Activated CD4-positive, CD25-positive, alpha-beta regulatory T cell treated with anti-CD3 and anti-CD28 coated beads, Interleukin-2, amount 50 U/mL, for 24 hours (primary cell): ENCODE measurements around the gene GLRX.
A peak's percentile ranks its signal among the peaks of the same experiment; 100 is the strongest.

ENCODE experiments used
- ATAC-seq, 2 donors: fragments of 150-1000 bp; cut with Tn5 transposase; one replicate each; pipeline ENCODE4 v1.10.0; 2021; ENCODE audit warnings: mild to moderate bottlenecking in 1 of 2, moderate library complexity in 1 of 2

GLRX gene, protein sequence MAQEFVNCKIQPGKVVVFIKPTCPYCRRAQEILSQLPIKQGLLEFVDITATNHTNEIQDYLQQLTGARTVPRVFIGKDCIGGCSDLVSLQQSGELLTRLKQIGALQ

DNA sequence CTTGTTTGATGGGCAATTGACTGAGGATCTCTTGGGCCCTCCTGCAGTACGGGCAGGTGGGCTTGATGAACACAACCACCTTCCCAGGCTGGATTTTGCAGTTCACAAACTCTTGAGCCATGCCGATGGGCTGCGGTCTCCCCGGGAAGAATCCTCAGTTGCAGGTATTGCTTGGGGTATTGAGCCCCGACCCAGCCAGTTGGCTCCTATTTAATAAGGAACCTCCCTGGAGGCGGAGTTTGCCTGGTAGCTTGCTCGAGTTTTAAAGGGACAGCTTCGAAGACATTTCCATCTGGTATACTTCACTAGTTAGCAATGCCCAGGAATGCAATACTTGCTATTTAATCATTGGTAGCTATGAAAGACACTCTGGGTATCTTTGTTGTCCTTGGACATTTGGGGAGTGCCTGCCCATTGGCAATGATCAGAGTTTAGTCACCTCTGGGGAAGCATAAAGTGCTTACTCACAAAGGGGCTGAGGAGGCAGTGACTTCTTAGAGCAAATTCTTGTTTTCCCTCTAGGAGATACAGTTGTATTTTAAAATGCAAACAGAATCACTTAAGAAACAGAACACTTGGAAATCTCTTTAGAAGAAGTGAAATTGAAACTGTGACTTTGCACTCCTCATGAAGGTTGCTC is at the start of gene GLRX:
Gene GLRX, minus strand, starts transcription at position 185 of the 640 bp plus-strand sequence. Its CDS starts 64 bp downstream, at position 121.
- ATAC-seq, result peak; percentile 28 to 29

DNA sequence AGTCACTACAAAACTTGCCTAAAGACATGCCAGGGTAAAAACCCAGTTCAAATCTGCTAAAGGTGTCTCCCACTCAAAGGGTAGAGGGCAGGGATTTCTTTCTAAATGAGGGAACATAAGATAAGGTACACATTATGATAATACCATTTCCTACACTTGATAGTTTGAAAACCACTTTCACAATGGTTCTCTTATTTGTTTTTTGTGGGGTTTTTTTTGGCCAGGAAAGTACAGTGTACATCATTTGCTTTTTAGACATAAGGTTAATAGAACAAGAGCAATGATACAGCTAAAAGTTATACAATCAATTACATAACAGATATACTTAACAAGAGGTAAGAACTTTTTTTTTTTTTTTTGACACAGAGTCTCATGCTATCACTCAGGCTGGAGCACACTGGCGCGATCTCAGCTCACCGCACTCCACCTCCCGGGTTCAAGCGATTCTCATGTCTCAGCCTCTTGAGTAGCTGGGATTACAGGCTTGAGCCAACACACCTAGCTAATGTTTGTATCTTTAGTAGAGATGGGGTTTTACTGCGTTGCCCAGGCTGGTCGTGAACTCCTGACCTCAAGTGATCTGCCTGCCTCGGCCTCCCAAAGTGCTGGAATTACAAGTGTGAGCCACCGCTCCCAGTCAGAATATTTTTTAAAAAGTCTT is 48.8 kb upstream of the GLRX start:
- ATAC-seq, result no peak

DNA sequence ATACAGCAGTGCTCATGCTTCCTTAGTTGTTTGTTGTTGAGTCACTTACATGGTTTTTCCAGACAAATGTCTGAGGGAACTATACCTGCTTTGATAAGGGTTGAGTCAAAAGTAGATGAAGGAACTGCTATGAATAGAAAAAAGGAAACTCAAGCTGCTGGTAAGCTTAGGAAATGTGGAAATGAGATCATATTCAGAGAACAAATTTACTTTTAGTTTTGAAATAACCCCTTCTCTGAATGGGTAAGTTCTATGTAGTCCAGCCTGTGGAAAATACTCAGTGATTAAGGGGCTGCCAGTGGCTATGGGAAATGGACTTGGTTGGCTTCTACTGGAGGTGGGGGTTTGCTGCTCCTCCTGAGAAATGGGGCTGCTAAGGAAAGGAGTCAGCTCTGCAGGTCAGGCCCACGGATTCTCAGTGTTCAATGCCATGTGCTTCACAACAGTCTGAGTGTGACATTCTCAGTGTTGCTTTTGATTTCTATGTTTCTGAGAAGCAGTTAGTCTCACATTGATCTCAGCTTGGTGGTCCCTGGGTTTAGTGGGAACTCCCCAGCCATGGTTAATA is 47.7 kb upstream of the GLRX start:
- peak; percentile 71 to 72 for ATAC-seq

DNA sequence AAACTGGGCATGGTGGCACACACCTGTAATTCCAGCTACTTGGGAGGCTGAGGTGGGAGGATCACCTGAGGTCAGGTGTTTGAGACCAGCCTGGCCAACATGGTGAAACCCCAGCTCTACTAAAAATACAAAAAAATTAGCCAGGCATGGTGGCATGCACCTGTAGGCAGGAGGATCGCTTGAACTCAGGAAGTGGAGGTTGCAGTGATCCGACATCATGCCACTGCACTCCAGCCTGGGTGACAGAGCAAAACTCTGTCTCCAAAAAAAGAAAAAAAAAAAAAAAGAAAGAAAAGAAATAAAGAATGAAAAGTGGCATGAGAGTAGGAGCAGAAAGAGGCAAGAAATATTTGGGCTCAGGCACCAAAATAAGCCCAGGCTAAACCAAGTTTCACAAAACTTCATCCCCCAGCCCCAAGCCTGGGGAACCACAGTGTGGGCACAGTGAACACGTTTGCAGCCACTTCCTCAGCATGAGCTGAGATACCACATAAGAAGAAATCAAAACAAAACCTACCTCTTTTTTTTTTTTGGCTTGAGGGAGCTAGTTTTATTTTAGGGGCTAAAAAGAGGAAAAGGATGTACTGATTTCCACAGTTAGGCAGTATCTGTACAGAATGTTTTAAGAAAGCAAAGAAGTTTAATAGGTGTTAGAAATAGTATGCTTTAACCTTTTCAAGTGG is 46.8 kb upstream of the GLRX start:
- ATAC-seq, result peak; percentile 13 to 23

DNA sequence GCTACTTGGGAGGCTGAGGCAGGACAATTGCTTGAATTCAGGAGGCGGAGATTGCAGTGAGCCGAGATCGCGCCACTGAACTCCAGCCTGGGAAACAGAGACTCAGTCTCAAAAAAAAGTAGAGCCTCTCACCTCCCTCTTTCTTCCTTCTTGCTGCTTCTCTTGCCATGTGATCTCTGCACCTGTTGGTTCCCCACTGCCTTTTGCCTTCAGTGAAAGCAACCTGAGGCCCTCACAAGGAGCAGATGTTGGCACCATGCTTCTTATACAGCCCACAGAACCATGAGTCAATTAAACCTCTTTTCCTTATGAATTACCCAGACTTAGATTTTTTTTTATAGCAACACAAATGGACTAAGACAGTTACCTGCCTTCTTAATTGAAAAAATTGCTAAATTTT is 45.6 kb upstream of the GLRX start:
- ATAC-seq, result no peak

DNA sequence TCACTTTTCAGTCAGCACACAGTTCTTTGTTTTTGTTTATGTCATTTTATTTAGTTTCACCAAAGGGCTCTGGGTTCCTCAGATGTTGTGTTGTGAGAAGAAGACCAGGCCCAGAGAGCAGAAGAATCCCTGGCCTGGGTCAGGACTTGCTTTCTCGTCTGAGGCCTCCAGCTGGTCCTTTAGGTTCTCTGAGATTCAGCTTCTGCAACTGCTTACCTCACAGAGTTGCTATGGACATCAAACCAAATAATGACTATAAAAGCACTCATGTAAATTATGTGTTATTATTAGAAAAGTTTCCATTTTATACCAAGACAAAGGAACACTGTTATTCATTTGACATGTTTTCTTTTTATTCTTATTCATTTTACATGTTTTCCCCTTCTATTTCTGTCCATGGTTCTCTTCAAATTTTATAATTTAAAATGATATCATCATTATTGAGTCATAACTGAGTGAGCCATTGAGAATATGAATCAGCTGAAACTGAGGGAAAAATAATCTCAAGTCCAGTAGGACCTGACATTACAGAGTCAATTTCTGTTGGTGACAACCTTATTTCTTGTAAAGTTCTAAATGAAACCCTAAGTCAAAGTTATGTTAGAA is 44.0 kb upstream of the GLRX start:
- peak; percentile 15 to 19 for ATAC-seq

DNA sequence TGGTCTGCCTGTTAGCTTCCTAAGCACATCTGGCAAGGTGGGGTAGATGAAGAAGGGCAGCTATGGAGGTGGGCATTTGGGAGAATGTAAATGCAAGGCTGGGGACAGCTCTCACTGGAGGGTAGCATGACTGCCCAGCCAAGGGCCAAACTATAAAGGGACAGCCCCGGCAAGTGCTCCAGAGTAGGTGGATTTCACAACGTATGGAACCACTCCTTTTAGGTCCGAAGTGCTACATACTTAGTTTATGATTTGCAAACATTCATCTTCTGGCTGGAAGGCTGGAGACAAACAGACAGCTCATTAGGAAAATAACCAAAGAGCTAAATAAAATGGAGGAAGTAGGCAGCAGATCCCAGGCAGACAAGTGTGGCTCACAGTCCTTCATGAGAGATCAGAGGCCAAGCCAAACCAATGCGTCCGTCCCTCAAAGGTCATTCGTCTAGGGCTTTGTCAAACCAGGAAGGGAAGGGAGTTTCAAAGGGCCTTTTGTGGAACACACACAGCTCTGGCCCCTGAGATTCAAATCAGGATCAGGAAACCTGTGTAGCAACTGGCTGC is 42.5 kb upstream of the GLRX start:
- no peak for ATAC-seq

DNA sequence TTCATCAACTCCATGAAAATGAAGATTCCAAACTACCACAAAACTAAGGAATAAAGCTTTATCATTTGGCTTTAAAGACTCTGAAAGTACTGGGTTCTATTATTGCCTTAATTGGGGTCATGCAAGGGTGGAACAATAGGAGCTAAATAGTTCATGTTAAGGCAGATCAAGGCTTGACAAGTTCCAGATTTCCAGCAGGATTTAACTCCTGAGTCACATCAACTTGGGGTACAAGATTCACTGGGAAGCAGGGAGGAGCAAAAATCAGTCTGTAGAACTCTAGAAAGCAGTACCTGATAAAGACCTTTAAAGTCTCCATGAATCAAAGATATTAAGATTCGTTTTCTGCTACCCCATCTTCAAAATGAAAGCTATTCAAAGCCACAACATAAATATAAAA is 41.9 kb upstream of the GLRX start:
- ATAC-seq, result no peak

DNA sequence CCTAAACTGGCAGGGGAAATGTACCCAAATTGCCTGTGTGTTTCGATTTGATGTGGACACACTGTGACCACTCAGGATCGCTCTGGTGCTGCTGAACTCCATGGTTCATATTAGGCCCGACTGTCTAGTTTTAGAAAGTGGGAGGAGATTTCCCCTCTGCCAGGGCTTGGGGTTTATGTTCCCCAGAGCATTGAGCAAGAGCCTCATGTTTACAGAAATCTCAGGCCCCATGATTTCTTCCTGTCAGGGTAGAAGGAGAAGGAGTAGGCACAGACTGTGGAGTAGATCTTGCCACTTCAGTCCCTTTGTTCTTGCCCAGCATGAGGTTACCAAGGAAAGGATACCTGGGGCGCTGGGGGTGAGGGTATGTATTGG is 40.8 kb upstream of the GLRX start:
- ATAC-seq, result no peak

DNA sequence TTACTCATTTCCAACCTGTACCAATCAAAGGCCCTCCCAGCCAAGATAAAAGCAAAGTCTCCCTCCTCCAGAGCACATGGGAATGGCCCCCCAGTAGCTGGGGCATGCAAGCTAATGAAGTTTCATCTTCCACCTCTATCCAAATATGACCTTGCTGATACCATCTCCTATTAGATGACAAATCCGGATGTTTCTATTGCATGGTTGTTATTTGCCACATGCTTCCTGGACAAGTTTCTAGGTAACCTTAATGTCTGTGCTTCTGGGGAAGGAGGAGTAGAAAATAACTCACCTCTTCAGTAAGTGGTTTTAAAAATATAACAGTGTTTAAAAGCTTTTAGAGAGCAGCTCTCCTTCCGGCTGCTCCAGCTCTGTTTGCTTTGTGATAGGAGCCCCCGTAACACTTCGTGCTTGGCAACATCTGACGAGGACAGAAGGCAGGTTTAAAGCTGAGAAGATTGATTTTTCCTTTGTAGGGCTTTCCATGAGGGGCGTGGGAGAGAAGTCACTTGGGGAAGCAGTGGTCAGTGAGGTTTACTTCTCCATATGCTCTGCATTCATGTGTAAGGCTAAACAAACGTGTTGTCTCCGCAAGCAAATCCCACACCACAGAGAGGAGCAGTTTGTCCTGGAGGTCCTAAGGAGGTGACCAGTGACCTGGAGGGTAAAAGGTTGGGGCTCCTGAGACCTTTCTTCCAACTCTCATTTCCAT is 40.3 kb upstream of the GLRX start:
- ATAC-seq, result no peak

DNA sequence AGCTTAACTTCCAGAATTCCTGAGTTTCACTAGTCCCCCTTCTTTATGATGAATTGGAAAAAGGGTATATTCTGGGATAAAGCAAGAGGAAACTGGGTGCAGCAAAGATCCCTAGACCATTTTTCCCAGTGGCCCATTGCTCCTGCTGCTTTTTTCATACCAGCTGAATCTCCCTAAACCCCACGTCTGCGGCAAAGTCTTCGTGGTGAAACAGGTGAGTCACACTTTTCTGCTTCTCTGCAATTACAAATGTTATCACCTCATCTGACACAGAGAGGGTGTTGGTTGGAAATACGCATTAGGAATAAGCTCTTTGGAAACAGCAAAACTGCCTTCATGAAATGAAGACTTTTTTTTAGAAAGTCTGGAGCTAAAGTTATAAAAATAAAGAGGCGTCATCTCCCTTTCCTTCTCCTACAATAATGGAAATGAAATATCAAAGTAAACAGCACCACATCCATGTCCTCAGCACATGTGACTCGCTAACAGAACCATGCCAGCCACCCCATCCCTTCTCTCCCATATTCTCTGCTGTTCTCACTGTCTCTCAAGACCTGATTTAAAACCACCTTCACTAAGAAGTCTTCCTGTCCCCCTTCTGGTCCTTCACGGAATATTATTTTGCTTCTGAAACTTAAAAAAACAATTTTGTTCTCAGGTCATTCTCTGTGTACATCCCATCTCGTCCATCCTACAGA is 39.5 kb upstream of the GLRX start:
- no peak for ATAC-seq

DNA sequence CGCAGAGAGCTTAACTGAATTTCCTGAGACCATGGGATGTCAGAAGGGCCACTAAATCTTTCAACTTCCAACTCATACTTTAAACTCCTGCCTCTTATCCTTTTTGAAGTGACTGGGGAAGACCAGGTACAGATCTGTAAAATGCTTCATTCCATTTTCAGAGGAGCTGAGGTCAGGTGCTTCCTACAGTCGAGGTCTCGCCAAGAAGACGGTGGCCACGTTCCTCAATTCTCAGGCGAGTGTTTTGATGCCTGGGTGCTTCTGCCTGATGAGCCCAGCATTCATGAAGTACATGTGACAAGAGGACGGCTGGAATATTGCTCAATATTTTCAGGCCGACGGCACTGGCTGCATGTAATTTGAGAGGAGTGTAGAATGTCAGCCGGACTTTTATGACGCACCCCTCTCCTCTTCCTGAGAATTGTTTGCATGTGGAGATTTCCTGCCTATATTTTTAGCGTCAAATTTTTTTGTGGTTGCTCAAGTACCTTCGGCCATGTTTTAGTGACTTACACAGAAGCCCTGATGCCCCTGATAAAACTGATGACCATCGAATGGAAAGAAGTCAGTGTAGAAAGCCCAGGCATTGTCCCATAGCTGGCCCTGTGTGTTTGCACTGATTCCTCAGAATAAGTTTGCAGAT is 38.8 kb upstream of the GLRX start:
- ATAC-seq, result no peak

DNA sequence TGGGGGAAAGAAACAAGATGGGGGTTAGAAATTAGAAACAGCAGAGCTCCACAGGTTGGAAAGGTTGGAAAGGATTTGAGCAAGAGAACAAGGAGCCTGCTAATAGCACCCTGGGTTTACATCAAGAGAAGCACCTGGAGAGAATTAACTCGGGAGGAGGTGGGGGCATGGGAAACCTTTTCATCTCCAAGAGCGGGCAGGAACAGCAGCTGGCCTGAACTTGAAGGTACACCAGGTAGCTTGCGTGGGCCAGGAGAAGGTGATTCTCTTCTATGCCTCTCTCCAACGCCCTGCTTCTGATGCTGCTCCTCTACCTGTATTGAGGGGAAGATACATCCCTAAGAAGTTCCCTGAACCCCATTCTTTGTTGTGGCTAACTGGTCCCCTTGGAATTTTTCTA is 37.1 kb upstream of the GLRX start:
- ATAC-seq, result no peak

DNA sequence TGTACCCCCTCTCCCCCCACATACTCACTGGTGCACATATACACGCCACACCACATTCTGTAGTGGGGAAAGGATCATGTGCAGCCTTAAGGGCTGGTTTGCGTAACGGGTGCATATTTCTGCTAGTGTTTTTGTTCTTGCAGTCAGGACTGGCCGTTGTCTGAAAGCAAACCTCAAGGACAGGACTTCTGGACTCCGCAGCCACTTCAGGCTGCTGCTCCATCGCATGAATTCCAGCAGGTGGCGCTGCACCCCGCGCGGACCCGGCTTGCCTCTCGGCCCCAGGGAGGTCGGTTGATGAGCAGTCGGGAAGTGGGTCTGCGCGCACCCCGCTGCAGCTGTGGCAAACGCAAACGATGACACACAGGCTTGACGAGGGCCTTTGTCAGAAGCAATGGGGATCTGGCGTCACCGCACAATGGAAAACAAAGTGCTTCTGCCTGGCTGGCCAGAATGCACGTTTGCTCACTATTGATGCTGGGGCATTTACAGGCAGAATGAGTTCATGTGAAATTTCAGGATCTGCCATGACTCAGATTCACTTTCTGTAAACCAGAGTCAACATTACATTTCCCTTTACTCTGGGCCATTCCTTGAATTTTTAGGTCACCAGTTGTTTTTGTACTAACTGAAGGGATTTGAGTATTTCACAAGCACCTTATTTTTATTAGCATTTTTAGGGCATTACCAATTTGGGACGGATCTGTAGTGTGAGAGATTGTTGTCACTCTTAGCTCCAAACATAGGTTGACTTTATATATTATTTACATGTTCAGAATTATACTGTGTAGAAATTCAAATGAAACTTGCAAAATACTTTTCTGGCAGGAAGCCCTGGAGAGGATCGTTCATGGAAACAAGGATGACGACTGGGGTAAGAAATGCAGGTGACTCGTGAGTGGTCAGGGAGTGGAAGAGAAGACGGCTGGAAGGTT is 36.4 kb upstream of the GLRX start:
- peak; percentile 99 to 100 for ATAC-seq

DNA sequence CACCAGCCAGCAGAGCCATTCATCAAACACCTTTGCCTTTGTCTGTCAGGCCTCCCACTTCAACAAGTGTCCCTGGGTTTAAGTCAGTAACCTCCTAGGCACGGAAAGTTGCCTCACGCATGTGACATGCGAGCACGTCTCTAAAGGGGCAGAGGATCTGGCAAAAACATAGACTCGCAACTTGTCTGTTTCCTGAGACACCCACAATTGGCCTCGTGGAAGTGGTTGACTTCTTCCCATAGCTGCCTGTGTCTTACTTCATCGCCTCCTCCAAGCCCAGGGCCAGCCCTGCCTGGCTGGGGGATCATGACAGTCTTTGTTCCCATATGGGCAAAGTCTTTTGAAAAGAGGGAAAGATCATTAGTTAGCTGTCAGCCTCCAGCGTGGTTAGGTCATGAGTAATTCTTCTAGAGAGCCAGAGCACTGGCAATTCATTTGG is 35.5 kb upstream of the GLRX start:
- no peak for ATAC-seq

DNA sequence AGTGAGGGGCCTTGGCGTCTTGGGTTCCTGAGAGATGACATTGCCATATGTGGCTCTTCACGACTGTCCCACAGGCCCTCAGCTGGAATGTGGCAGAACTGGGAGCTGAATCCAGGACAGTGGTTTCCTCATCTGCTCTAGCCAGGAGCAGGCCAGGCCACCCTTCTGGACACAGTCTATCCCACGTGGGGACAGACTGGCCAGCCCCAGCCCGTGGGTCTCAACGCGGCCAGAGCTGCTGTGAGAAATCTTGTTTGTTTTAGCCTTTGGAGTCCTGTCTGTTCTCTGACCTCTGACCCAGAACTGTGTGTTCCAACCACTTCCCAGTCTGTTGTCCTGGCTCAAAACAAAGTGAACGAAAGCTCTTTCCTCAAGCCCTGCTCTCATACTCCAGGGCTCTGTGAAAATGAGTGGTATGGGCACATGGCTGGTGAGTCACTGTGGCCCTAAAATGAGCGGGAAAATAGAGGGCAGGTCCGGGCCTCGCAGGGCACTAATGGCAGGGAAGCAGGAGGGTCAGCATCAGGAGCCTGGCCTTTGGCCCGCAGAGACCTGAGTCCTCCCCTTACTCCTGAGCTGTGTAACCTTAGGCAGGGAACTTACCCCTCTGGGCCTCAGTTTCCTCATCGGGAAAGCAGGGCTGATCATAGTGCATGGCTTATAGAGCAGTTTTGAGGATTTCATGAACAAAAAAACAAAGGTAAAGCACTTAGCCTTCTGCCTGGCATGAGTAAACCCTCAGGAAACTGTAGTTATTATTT is 34.8 kb upstream of the GLRX start:
- ATAC-seq, result no peak

DNA sequence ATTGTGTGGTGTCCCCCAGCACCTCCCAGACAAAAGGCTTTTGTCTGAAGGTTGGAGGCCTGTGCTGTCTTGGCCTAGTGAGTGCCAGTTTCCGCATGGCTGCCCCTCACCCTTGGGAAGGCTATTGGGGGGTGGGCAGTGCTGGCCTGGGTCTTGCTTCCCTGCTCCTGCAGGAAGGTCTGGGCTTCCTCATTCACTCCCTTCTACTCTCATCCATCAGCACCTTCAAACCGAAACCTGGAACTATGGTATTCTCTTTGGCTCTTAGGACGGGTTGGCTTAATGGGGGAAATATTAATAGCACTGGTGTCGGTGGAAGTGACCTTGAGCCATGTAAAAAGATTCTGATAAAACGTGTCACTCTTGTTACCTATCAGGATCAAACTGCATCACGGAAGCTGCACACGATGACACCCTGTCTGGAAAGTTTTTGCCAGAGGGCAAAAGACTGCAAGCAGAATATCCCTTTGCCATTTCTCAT is 34.0 kb upstream of the GLRX start:
- no peak for ATAC-seq

DNA sequence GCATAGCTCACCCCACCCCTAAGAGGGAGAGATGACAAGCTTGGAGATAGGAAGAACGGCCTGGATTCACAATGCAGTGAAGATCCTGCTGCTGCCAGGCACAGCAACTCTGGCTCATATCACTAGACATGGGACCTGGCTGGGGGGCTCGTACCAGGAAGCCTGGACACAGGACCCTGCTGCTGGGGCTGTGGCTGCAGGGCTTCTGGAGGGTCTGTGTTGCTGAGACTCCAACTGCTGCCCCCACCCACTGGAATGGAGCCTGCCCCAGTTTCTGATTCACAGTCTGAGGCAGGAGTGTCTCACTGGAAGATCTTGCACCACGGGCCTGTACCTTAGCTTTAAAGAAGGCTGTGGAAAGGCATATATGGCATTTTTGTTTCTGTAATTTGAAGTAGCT is 31.0 kb upstream of the GLRX start:
- ATAC-seq, result no peak

DNA sequence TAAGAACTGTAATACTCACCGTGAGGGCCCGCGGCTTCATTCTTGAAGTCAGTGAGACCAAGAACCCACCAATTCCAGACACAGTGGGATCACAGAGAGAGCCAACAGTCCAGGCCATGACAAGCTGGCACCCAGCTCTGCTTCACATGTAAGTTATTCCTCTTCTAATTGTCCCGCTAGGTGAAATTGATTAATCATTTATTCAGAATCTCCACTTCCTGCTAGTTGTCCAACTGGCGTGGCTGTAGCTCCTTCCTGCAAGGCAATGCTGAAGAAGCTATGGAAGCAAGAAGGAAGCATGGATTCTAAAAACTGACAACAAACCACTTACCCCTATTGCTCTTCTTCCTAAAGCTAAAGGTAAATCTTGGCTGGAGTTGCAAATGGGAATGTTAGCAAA is 30.0 kb upstream of the GLRX start:
- no peak for ATAC-seq
